NCI-H1930 (cell line): ENCODE results near the gene ACR.

ENCODE experiments used
- DNase-seq, 2 experiments: peaks; one replicate each; lab custom pipeline; 2025; lab: John Stamatoyannopoulos, UW

The ACR gene

DNA sequence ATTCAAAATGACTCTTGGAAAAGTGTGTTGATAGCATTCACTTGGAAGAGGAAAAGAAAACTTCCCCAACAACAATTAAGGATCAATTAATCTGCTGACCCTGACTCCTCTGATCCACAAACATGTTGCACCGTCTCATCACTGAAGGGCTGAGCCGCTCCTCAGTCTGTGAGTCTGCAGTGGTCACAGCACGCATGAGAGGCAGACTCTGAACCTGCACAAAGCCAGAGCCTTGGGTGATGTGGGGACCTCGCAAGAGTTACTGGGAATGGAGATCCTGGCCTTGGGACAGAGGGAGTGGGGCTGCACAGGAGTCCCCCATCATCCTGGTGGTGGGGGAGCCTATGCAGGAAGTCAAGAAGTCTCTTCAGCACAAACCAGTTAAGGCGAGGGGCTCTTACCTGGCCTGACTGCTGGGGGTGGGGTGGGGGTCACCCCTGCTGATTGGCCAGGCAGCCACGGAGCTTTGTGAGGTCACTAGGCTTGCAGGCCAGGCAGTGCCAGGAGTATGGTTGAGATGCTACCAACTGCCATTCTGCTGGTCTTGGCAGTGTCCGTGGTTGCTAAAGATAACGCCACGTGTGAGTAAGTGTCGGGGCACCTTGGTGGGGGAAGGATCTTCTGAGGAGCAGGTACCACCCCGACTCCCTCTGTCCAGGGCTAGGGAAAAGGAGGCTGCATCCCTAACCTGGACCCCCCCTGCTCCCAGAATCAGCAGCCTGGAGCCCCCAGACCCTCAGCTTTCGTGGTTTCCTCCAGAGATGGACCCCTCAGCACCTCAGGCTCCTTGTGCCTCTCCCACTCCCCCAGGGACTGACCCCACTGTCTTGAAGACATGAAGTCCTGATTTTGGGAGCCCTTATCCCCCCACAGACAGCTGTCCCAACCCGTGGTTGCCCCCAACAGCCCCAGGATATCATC lies at the start of gene ACR:
Gene ACR (plus strand): TSS at position 477 of the 921 bp plus-strand sequence. CDS start 32 bp downstream, at position 509.
- DNase-seq, result no peak

GRCh38 chr22:50688448-50688847 lies 49.6 kb upstream of the ACR start:
- DNase-seq, result no peak

DNA sequence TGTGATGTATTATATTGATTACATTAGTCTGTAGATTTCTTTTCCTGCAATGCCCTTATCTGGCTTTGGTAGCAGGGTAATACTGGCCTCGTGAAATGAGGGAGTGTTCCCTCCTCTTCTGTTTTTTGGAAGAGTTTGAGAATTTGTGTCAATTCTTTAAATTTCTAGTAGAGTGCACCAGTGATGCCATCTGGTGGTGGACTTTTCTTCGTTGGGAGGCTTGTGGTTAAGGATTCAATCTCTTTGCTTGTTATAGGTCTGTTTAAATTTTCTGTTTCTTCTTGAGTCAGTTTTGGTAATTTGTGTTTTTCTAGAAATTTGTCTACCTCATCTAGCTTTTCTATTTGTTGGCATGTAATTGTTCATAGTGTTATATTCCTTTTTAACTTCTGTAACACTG lies 46.5 kb upstream of the ACR start:
- DNase-seq, result no peak

DNA sequence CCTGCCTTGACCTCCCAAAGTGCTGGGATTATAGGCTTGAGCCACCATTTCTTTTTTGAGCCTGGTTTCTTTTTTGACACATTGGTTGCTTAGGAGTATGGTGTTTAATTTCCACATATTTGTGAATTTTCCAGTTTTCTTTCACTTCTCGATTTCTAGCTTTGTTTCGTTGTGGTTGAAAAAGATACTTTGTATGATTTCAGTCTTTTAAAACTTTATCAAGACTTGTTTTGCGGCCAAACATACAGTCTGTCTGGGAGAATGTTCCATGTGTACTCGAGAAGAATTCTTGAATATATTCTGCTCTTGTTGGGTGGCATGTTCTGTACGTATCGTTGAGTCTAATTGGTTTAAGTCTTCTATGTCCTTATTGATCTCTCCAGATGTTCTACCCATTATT lies 44.5 kb upstream of the ACR start:
- no peak for DNase-seq

- DNase-seq, result no peak
Observed at GRCh38 chr22:50694099-50694605, 43.9 kb upstream of the ACR start.

GRCh38 chr22:50694766-50695420 lies 43.1 kb upstream of the ACR start:
- DNase-seq, result no peak

- DNase-seq, result no peak
Observed at GRCh38 chr22:50695421-50696250, 42.4 kb upstream of the ACR start.

GRCh38 chr22:50696251-50696798 lies 41.7 kb upstream of the ACR start:
- no peak for DNase-seq

DNA sequence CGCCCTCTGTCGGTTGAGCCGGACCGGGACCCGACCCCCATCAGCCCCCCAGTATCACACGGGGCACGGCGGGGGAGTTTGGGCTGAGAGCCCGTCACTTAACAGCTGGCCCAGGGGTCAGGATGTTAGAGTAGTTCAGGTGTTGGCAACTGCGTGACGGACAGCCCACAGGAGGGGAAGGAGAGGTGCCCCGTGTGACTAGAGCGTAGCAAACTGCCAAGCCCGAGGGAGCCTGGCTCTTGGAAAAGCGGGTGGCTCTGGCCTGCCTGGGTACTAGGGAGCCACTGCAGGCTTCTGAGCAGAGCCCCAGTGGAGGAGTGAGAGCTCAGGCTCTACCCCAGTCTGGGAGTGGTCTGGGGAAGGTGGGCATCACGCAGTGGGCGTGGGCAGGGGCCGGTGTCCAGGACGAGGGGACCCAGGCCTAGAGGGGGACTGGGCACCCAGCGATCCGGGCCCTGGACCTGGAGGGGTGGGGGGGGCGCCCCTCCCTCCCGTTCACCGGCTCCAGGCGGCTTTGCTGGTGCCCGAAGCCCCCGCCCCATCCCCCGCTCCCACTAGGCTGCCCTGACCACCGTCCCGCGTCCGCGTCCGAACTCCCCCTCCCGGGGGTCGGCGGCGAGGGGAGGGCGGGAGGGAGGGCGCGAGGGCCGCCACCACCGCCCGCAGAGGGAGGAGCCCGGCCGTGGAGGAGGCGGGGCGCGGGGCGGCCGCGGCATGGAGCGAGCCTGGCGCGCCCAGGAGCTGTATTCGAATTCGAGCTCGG lies 41.0 kb upstream of the ACR start:
- peak in 1 of 2 experiments; percentile 23 for DNase-seq

DNA sequence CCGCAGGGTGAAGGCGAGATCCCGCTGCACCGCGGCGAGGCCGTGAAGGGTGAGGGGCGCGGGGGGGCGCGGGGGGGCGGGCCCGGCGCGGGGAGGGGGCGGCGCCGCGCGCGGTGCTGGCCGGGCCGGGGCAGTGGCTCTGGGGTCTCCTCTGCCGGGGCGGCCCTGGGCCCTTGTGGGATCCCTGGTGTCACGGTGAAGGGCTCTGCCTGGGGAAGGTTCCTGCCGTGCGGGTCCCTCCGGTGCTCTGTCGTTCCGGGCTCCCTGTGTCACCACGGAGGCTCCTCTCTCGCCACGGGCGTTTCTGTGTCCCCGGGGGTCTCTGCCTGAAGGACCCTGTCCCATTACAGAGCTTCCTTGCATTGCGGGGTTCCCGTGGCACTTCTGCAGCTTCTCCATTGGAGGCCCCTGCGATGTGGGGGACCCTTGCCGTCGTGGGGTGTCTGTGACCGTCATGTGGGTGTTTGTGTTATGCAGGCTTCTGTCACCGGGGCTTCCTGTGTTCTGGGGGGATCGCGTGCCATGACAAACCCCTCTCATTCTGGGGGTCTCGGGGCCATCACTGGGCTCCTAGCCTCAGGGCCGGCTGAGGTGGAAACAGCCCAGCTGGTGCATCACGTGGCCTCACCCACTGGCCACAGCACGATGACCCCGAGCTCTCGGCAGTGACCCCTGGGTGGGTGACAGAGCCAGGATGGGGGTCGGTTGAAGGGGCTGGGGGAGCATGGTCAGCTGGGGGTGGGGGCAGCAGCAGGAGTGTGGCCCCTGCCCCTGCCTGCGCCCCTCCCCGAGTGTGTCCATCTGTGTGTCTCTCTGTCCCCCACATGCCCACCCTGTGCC lies 40.1 kb upstream of the ACR start:
- DNase-seq, result no peak

DNA sequence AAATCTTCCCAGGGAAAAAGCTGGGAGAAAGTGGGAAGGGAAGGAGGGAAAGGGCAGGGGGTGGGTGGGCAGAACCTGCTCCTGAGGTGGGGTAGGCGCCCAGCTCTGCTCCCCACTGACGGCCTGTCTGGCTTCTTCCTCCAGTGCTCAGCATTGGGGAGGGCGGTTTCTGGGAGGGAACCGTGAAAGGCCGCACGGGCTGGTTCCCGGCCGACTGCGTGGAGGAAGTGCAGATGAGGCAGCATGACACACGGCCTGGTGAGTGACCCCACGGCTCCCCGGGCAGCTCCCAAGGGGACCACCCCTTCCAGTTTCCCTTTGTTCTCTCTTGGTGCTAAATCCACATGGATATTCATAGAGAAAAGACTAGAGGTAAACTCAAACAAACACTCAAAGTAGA lies 39.5 kb upstream of the ACR start:
- no peak for DNase-seq

GRCh38 chr22:50699001-50699755 lies 38.8 kb upstream of the ACR start:
- no peak for DNase-seq

- DNase-seq, result no peak
Observed at GRCh38 chr22:50699756-50700386, 38.1 kb upstream of the ACR start.

- no peak for DNase-seq
Observed at GRCh38 chr22:50700387-50701075, 37.5 kb upstream of the ACR start.

GRCh38 chr22:50701076-50701419 lies 37.0 kb upstream of the ACR start:
- no peak for DNase-seq

DNA sequence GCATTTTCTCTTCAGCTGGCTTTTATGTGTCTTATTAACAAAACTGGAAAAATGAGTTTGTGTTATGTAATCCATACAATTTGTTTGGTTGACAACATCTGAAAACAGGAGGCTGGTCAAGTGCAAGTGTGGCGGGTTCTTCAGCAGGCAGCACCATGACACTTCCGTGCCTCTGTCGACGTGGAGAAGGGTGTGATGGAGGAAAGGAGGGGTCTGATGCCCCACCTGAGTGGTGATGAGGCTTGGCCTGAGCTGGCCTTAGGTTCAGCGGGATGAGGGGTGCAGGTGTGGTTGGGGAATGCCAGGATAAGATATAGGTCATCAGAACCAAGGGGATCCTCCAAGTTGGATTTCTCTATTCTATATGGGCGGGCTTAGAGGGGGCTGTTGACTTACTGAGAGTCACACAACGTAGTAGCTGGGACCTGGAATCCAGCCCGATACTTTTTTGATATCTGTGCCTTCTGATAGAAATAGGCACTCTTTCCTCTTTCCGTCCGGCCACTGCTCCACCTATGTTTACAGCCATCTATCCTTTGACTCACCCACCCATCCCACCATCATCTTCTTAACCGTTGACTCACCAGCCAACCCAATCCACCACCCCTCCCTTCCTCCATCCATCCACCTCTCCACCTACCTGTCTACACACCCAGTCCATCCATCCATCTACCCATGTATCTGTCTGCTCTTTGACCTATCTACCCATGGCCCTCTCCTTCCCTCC lies 36.4 kb upstream of the ACR start:
- no peak for DNase-seq

DNA sequence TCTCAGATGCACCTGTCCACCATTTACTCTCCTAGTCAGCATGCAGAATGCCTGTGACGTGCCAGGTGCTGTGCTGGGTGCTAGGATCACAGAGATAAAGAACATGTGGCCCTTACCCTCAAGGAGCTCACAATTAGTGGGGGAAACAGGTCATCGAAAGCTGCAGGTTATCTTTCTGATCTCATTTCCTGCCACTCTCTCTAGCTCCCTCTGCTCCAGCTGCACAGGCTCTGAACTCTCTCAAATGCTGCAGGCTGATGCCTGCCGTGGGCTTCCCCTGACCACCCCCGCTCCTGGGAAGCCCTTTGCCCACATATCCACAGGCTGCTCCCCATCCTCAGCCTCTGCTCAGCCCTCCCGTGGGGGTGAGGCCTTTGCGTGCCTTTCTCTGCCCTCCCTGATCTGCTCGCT lies 35.7 kb upstream of the ACR start:
- no peak for DNase-seq
